Measurements from ENCODE around the gene PBRM1. TPM values are rescaled to one million over a fixed set of nuclear protein-coding genes. Genes with fewer than 3 reads are reported as not detected.

PBRM1 gene
- total and polyA plus RNA-seq, 2 of the 13 experiments (the other 11 are each of a cell fraction or from before 2014, with no cell fraction given), result 10.9 to 33.2 TPM

GRCh38 chr3:52685709-52686691 is at the start of gene PBRM1, which contains the start of gene GNL3 (continued):
- TF ChIP-seq NFAT5 (CRISPR knock-in tag; IDR thresholded peaks at IDR 0.05), result no peak
- no peak for TF ChIP-seq ZC3H13 (CRISPR knock-in tag; IDR thresholded peaks at IDR 0.05)
- peak; percentile 40; the same call in 1 of the 2 replicates for TF ChIP-seq NFIC (IDR thresholded peaks at IDR 0.05; ENCODE audit: low read length)
- TF ChIP-seq ZNF180 (CRISPR knock-in tag; IDR thresholded peaks at IDR 0.05; ENCODE audit: borderline replicate concordance, low read depth), result no peak
- peak; percentile 99 for TF ChIP-seq ZNF687 (CRISPR knock-in tag; IDR thresholded peaks at IDR 0.05)
- no peak for TF ChIP-seq ATRX (CRISPR knock-in tag; IDR thresholded peaks at IDR 0.05; ENCODE audit: borderline replicate concordance)
- no peak for TF ChIP-seq SUZ12 (IDR thresholded peaks at IDR 0.05; ENCODE audit: low read depth, low read length)
- no peak for TF ChIP-seq ZNF550 (CRISPR knock-in tag; IDR thresholded peaks at IDR 0.05; ENCODE audit: borderline replicate concordance)
- no peak for TF ChIP-seq ZNF326 (CRISPR knock-in tag; IDR thresholded peaks at IDR 0.05; ENCODE audit: borderline replicate concordance)
- peak; percentile 94 for TF ChIP-seq ATF2 (CRISPR knock-in tag; IDR thresholded peaks at IDR 0.05)
- TF ChIP-seq SKIL (CRISPR knock-in tag; IDR thresholded peaks at IDR 0.05; ENCODE audit: borderline replicate concordance), result 0 out of 2 replicates have a peak, but pooled peaks have one; percentile 24
- TF ChIP-seq PPARG (CRISPR knock-in tag; conservative IDR thresholded peaks at IDR 0.05), result peak; percentile 60
- TF ChIP-seq ATF1 (CRISPR knock-in tag; IDR thresholded peaks at IDR 0.05), result peak; percentile 87
- TF ChIP-seq KDM2A (CRISPR knock-in tag; IDR thresholded peaks at IDR 0.05; ENCODE audit: borderline replicate concordance, low read depth), result peak; percentile 96
- TF ChIP-seq NCOR1 (IDR thresholded peaks at IDR 0.05; ENCODE audit: borderline replicate concordance, low read length), result no peak
